Activated CD4-positive, alpha-beta T cell treated with anti-CD3 and anti-CD28 coated beads, Interleukin-2, amount 50 U/mL, for 16 hours (primary cell): ENCODE results near the gene KRTAP2-1.
"Not testable (repeated sequence)": the region's sequence is repeated elsewhere in the genome, so short reads cannot be mapped to it uniquely, and the experiment has no call there.

Experiments
- DNase-seq: peaks from one replicate; pipeline ENCODE4 v3.0.0-alpha.2; 2020

The KRTAP2-1 gene

DNA sequence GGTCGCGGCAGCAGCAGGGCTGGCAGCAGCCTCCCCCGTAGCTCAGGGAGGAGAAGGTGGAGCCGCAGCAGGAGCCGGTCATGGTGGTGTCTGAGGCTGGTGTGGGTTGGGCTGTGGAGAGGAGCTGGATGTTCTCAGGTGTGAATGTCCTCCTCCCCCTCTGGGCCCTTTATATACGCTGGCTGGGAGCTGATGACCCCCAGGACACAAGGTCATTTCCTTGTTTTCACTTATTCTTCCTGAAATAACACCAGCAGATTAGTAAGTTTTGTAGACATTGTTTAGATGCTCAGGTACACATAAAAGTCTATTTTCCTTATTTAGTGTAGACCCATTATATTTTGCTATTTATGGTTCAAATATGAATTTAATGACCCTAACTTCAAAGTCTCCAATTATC lies 8.0 kb upstream of the KRTAP2-1 start, which contains the start of gene KRTAP2-2:
KRTAP2-2 (minus strand) TSS at position 101 of the 400 bp plus-strand sequence; CDS start at position 82, 19 bp downstream.
- DNase-seq: not testable (repeated sequence)

DNA sequence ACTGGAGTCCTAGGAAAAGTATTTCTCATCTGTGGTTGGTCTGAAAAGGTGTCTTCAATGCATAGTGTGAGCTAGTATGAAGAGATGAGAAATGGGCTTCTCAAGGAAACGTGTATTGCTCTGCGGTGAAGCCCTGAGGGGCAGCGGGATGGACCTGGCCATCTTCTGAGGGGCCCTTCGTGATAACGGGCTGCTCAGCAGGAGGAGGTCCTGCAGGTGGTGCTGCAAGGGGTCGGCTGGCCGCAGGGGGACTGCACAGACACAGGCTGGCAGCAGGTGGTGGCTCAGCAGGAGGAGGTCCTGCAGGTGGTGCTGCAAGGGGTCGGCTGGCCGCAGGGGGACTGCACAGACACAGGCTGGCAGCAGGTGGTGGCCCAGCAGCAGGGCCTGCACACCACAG lies 7.4 kb upstream of the KRTAP2-1 start:
- not testable (repeated sequence) for DNase-seq

DNA sequence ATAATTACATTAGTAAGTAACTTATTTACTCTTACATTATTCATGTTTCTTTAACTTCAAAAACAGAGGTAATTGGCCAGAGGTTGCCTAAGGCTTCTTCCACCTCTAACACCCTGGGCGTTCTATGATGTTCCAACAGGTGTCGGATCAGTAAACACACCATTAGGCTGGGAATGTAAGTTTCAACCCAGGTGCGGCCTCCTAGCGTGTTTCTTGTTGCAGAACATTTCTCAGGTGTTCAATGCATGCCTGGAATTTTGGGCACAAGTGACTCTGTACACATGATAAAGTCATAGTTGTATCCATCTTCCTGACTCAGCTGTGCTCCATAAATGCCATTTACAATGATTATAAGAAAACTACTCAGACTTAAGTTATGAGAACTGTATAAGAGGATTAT lies 6.9 kb upstream of the KRTAP2-1 start:
- DNase-seq: no peak

GRCh38 chr17:41052566-41052965 lies 5.5 kb upstream of the KRTAP2-1 start:
- DNase-seq: no peak

GRCh38 chr17:41049110-41049509 lies 2.0 kb upstream of the KRTAP2-1 start:
- no peak for DNase-seq

GRCh38 chr17:41048441-41048840 lies 1.3 kb upstream of the KRTAP2-1 start:
- DNase-seq: no peak

- no peak for DNase-seq
Measured at GRCh38 chr17:41042953-41043352, 4.2 kb downstream of the KRTAP2-1 start.

DNA sequence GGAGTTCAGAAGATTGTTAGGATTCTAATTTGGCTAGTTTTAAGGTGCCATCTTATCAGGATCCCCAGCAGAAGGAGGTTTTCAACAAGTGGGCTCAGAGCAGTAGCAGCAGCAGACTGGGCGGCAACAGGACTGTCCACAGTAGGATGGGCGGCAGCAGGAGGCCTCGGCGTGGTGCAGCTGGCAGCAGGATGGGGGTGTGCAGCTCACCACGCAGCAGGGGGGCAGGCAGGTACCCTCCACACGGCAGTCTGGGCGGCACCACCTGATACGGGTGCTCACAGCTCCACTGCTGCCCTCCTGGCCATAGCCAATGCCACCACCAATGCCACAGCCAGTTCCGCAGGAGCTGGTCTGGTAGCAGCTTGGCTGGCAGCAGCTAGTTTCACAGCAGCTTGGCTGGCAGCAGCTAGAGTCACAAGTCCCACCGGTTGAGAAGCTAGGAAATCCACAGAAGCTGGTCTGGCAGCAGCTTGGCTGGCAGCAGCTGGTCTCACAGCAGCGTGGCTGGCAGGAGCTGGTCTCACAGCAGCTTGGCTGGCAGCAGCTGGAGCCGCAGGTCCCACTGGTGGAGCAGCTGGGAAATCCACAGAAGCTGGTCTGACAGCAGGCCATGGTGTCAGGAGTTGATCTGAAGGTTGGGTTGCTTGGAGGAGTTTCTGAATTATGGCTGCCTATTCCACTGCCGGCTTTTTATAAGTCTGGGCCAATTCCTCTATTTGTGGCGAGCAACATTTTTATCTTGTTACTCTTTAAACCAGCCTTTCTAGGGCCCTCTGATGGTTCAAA lies 6.1 kb downstream of the KRTAP2-1 start, which contains the start of gene KRTAP1-1:
KRTAP1-1 (minus strand) TSS at position 668 of the 789 bp plus-strand sequence; CDS start at position 615, 53 bp downstream.
- not testable (repeated sequence) for DNase-seq

GRCh38 chr17:41037853-41038350 lies 9.2 kb downstream of the KRTAP2-1 start:
- DNase-seq: no peak

DNA sequence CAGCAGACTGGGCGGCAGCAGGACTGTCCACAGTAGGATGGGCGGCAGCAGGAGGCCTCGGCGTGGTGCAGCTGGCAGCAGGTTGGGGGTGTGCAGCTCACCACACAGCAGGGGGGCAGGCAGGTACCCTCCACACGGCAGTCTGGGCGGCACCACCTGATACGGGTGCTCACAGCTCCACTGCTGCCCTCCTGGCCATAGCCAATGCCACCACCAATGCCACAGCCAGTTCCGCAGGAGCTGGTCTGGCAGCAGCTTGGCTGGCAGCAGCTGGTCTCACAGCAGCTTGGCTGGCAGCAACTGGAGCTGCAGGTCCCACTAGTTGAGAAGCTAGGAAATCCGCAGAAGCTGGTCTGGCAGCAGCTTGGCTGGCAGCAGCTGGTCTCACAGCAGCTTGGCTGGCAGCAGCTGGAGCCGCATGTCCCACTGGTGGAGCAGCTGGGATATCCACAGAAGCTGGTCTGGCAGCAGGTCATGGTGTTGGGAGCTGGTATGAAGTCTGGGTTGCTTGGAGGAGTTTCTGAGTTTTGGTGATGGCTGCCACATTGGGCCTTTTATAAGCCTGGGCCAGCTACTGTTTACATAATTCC lies 12.7 kb downstream of the KRTAP2-1 start, which contains the start of gene KRTAP1-3:
KRTAP1-3 (minus strand) TSS at position 529 of the 590 bp plus-strand sequence; CDS start at position 476, 53 bp downstream.
- not testable (repeated sequence) for DNase-seq

- no peak for DNase-seq
Measured at GRCh38 chr17:41029633-41030245, 17.4 kb downstream of the KRTAP2-1 start, which contains the start of gene KRTAP1-4. KRTAP1-4 (minus strand) TSS chr17:41030195; CDS start chr17:41030078, 117 bp downstream.

- DNase-seq: no peak
Measured at GRCh38 chr17:41026715-41027471, 20.2 kb downstream of the KRTAP2-1 start, which contains the start of gene KRTAP1-5. KRTAP1-5 (minus strand) TSS chr17:41027208; CDS start chr17:41027155, 53 bp downstream.

DNA sequence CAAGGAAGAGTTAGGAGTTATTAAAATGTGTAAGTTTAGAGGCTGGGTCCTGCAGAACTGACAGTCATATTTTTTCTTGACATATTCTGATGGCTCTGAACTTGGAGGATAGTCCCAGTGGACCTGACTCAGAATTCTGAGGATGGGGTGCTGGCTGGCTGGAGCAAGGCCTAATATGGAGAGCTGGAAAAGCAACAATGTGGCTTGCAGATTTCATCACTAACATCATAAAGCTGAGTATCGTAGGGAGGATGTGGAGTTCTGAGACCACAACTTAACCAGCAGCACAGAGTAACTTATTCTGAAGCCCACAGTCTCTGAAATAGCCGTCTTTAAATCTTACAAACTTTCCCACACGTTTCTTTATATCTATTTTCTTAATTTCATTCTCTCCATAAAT lies 22.4 kb downstream of the KRTAP2-1 start:
- DNase-seq: no peak

DNA sequence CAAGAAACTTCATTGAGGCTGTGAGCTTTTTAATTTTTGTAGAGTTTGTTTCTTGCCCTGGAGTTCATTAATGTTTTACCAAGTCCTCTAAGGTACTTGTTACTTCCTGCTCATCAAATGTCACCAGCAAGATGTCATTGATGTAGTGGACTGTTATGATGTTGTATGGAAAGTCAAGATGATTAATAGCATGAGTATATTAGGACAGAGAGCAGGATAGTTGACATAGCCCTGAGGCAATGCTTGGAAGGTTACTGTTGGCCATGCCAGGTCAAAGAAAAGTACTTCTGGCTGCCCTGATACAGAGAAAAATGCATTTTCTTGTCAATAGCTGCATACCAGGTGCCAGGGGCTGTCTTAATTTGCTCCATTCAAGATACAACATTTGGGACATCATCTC lies 26.8 kb downstream of the KRTAP2-1 start:
- DNase-seq: no peak

- DNase-seq: no peak
Measured at GRCh38 chr17:41019415-41019814, 27.7 kb downstream of the KRTAP2-1 start.

DNA sequence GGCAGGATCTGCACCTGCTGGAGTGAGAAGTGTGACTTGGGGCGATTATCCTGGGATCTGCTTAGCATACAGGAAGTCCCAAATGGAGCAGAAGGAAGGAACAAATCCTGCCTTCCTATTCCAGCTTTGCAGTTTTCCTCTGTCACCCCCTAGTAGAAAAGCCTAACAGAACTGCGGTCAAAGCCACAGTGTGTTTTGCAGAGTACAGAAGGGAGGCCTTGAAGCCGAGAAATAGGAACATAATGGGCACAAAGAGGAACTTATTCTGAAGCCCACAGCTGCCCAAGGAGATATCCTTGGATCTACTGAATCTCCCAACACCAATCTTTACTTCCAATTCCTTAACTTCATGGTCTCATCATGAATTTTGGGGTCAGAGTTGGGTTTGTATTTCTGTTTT lies 28.6 kb downstream of the KRTAP2-1 start:
- DNase-seq: no peak

GRCh38 chr17:41016578-41017215 lies 30.4 kb downstream of the KRTAP2-1 start:
- no peak for DNase-seq

GRCh38 chr17:41015454-41015853 lies 31.7 kb downstream of the KRTAP2-1 start:
- no peak for DNase-seq

DNA sequence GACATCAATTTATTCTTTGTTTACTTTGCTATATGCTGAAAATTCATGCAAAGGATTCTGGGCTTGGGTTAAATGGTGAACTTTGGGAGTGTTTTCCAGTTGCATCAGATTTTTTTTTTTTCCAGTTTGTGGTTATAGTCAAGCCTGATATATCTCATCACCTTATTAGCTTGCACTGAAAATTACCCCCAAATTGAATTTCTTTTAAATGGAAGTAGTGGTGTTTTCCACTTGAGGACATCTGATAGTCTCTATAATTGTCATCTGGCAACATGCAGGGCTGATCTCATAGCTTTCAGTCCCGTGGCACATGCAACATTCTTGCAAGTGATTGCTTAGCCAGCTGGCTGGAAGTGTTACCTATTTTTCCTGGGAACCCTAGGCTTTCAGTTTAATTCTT lies 33.5 kb downstream of the KRTAP2-1 start:
- DNase-seq: no peak

- no peak for DNase-seq
Measured at GRCh38 chr17:41013181-41013580, 33.9 kb downstream of the KRTAP2-1 start.

GRCh38 chr17:41012326-41013120 lies 34.6 kb downstream of the KRTAP2-1 start:
- DNase-seq: no peak
